ENCODE data around the gene C2CD2L. TPM values are rescaled to one million over a fixed set of nuclear protein-coding genes. Genes with fewer than 3 reads are reported as not detected.

The C2CD2L gene
- total and polyA plus RNA-seq, 12 donors, result 6.1 to 13.7 (median 8.4) TPM

DNA sequence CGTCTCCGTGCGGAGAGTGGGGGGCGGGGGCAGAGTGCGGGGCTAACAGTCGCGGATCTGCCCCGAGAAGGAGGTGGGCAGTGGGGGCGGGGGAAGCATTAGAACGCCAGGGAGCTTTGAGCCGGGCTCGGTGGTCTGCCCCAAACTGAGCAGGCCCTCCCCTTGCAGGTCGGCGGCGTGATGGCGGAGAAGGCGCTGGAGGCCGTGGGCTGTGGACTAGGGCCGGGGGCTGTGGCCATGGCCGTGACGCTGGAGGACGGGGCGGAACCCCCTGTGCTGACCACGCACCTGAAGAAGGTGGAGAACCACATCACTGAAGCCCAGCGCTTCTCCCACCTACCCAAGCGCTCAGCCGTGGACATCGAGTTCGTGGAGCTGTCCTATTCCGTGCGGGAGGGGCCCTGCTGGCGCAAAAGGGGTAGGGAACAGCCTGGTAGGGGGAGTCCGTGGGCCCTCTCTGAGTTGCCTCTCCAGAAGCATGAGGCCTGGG, 42.7 kb downstream of the C2CD2L start:
- Histone ChIP-seq H3K4me1 (peaks cover 0 to 21% (median 7%) of the 10 kb centered on the region in 9 donors), H3K27me3 (peaks cover 0 to 77% (median 18%) of the 10 kb centered on the region in 7 donors), H3K36me3 (no peaks in the 10 kb centered on the region), H3K4me3 (peak overlapping the region; percentile 8 to 68 (median 62)), H3K9me3 (no peaks in the 10 kb centered on the region), H3K27ac (no peak overlapping the region)
- intact Hi-C loops (cut with DNase I), result loop anchor here in 7 of 10 donors (5.0 to 10.0 kb wide), 5 partner anchors 42 to 175 kb away; no protein-coding TSS in a partner anchor
- no peak for DNase-seq
- ATAC-seq, result peak in 1 of 8 donors; percentile 8
- TF ChIP-seq, protein P1, sequence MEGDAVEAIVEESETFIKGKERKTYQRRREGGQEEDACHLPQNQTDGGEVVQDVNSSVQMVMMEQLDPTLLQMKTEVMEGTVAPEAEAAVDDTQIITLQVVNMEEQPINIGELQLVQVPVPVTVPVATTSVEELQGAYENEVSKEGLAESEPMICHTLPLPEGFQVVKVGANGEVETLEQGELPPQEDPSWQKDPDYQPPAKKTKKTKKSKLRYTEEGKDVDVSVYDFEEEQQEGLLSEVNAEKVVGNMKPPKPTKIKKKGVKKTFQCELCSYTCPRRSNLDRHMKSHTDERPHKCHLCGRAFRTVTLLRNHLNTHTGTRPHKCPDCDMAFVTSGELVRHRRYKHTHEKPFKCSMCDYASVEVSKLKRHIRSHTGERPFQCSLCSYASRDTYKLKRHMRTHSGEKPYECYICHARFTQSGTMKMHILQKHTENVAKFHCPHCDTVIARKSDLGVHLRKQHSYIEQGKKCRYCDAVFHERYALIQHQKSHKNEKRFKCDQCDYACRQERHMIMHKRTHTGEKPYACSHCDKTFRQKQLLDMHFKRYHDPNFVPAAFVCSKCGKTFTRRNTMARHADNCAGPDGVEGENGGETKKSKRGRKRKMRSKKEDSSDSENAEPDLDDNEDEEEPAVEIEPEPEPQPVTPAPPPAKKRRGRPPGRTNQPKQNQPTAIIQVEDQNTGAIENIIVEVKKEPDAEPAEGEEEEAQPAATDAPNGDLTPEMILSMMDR (IDR thresholded peaks at IDR 0.05), result no peak
- WGBS, 2 donors, result 34 to 41% methylated on average over 33 of the region's 33 CpGs

DNA sequence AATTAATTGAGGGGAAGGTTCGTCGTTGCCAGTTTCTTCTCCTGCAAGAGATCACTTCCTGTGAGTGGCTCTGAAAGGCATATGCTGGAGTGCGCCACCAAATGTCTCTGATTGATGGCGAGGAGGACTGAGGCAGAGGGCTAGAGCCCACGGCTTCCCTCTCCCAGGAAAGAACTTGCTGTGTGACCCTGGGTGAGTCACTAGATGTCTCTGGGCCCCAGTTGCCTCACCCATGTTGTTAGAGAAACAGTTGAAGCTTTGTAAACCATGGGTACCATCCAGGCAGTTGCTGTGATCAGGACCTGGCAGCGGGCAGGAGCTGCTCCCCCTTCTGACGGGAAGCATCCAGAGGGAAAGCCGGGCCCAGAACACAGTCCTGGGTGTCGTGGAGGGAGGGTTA, 44.9 kb downstream of the C2CD2L start:
- ATAC-seq (no peak), DNase-seq (no peak)
- 84 to 87% methylated on average over 9 of the region's 9 CpGs for WGBS, 2 donors
- Histone ChIP-seq H3K27ac (no peak overlapping the region), H3K9me3 (no peaks in the 10 kb centered on the region), H3K36me3 (no peaks in the 10 kb centered on the region), H3K27me3 (peaks cover 0 to 56% (median 18%) of the 10 kb centered on the region in 7 donors), H3K4me3 (no peak overlapping the region), H3K4me1 (peaks cover 0 to 18% (median 7%) of the 10 kb centered on the region in 9 donors)
- TF ChIP-seq, protein P1 (IDR thresholded peaks at IDR 0.05), result no peak
- intact Hi-C loops (cut with DNase I), result loop anchor here in 1 of 10 donors (5.0 kb wide), 1 partner anchor 45 kb away; no protein-coding TSS in a partner anchor

DNA sequence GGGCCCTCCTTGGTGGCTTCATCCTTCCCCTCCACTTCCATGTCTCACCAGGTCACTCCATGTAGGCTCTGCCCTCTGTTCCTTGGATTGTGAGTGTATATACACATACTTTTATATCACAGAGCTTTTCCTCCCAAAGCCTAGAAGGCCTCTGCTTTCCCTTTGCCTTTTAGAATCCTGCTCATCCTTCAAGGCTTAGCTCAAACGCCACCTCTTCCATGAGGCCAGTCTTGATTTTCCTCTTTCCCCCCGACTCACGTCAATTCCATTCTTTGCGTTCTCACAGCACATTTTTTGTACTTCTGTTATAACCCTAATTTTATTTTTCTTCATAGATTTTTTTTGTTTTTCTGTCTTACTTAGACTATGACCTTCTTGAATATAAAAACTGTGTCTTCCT, 45.5 kb downstream of the C2CD2L start:
- intact Hi-C loops (cut with DNase I), result loop anchor here in 1 of 10 donors (5.0 kb wide), 1 partner anchor 45 kb away; no protein-coding TSS in a partner anchor
- Histone ChIP-seq H3K27me3 (peaks cover 0 to 51% (median 12%) of the 10 kb centered on the region in 7 donors), H3K27ac (no peak overlapping the region), H3K4me1 (peaks cover 0 to 18% (median 7%) of the 10 kb centered on the region in 9 donors), H3K4me3 (no peak overlapping the region), H3K36me3 (no peaks in the 10 kb centered on the region), H3K9me3 (no peaks in the 10 kb centered on the region)
- WGBS, 2 donors, result 93 to 95% methylated on average over 4 of the region's 4 CpGs
- no peak for DNase-seq
- TF ChIP-seq, protein P1 (IDR thresholded peaks at IDR 0.05), result no peak
- ATAC-seq, result no peak

DNA sequence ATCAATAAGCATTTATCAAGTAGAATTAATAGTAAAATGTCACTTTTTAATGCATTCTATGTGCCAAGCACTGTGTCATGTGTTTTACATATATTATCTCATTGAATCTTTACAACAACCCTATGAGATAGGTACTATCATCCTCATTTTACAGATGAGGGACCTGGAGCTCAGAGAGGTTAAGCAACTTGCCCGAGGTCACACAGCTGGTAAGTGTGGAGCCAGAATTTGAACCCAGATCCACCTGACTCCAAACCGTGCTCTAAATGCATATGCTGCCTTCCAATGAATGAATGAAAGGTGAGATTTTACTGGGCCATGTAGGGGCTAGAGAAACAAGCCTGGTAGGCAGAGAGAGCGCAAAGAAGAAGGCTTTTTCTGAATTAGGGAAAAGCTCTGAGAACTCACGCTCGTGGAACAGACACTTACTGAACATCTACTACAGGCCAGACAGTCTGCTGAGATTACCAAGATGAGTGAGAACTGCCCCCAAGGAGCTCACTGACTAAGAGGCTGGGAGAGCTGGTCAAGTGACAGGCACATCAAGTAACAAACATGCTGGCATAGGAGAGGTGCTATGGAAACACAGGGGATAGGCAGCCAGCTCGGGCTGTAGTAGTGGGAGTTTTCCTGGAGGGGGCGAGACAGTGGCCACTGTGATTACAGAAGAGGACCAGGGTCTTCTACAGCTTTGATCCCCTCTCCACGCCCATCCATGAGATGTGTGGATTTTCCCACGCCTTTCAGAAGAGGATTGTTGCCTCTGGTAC, 46.1 kb downstream of the C2CD2L start:
- 79 to 86% methylated on average over 9 of the region's 9 CpGs for WGBS, 2 donors
- no peaks in the 10 kb centered on the region for H3K9me3 ChIP-seq
- peaks cover 0 to 18% (median 7%) of the 10 kb centered on the region in 9 donors for H3K4me1 ChIP-seq
- no peak overlapping the region for H3K27ac ChIP-seq
- DNase-seq, result no peak
- TF ChIP-seq, protein P1 (IDR thresholded peaks at IDR 0.05), result no peak
- no peaks in the 10 kb centered on the region for H3K36me3 ChIP-seq
- H3K27me3 ChIP-seq, result peaks cover 0 to 45% (median 6%) of the 10 kb centered on the region in 7 donors
- ATAC-seq, result no peak
- intact Hi-C loops (cut with DNase I), result loop anchor here in 1 of 10 donors (5.0 kb wide), 1 partner anchor 44 kb away; no protein-coding TSS in a partner anchor
- H3K4me3 ChIP-seq, result no peak overlapping the region

All from heart right ventricle (tissue), 16 donors.